WTC11 (cell line): ENCODE measurements around the gene ZSWIM6. TPM values are rescaled to one million over a fixed set of nuclear protein-coding genes. Genes with fewer than 3 reads are reported as not detected.

Experiments
- ATAC-seq: fragments of 200-7000 bp; cut with Tn5 transposase; 2 replicates; pipeline ENCODE4 v1.10.0; 2021; ENCODE audit warnings: mild to moderate bottlenecking, moderate library complexity
- CTCF ChIA-PET: fragments of 300-600 bp; sonication (Branson Sonifier 250); formaldehyde crosslinking; loops from one replicate; lab custom pipeline; 2021; ENCODE audit warnings: antibody characterized with exemption; lab: Charles Lee
- POLR2A ChIA-PET: fragments of 350-600 bp; sonication (Branson Sonifier 250); formaldehyde crosslinking; loops from one replicate; lab custom pipeline; 2021; ENCODE audit warnings: antibody characterized with exemption; lab: Charles Lee
- DNase-seq: peaks from one replicate; pipeline ENCODE4 v3.0.0; 2021; ENCODE audit warnings: low spot score
- H3K27ac Mint-ChIP-seq: 2 replicates; pipeline ENCODE4 v1.8.0; 2021; ENCODE audit warnings: mixed read lengths
- H3K27me3 Mint-ChIP-seq: 2 replicates; pipeline ENCODE4 v1.8.0; 2021; ENCODE audit warnings: low read depth, mild to moderate bottlenecking, moderate library complexity, mixed read lengths
- H3K36me3 Mint-ChIP-seq: 2 replicates; pipeline ENCODE4 v1.8.0; 2021; ENCODE audit warnings: mixed read lengths
- H3K4me1 Mint-ChIP-seq: 2 replicates; pipeline ENCODE4 v1.8.0; 2022; ENCODE audit warnings: mixed read lengths
- H3K4me3 Mint-ChIP-seq: 2 replicates; pipeline ENCODE4 v1.8.0; 2021; ENCODE audit warnings: mild to moderate bottlenecking, moderate library complexity, mixed read lengths
- H3K9me3 Mint-ChIP-seq: 2 replicates; pipeline ENCODE4 v1.8.0; 2021; ENCODE audit warnings: mixed read lengths
- AFF4 ChIP-seq: sonication (generic); formaldehyde crosslinking; IDR thresholded peaks from 2 replicates; pipeline ENCODE4 v1.8.1; 2023; ENCODE audit warnings: mild to moderate bottlenecking, missing genetic modification reagents, borderline replicate concordance
- CREM ChIP-seq: sonication (generic); formaldehyde crosslinking; IDR thresholded peaks from 2 replicates; pipeline ENCODE4 v1.8.1; 2022; ENCODE audit warnings: mild to moderate bottlenecking, missing genetic modification reagents, moderate library complexity
- CTCF ChIP-seq: fragments of 200-600 bp; IDR thresholded peaks from 2 replicates; pipeline ENCODE4 v1.8.0; 2022; ENCODE audit warnings: antibody characterized with exemption
- ESRRA ChIP-seq: sonication (generic); formaldehyde crosslinking; IDR thresholded peaks from 2 replicates; pipeline ENCODE4 v1.8.1; 2022; ENCODE audit warnings: mild to moderate bottlenecking, missing genetic modification reagents, borderline replicate concordance
- ETV6 ChIP-seq: sonication (generic); formaldehyde crosslinking; IDR thresholded peaks from 2 replicates; pipeline ENCODE4 v1.8.1; 2022; ENCODE audit warnings: mild to moderate bottlenecking, missing genetic modification reagents
- GABPB1 ChIP-seq: sonication (generic); formaldehyde crosslinking; IDR thresholded peaks from 2 replicates; pipeline ENCODE4 v1.8.1; 2023; ENCODE audit warnings: mild to moderate bottlenecking, missing genetic modification reagents
- JAZF1 ChIP-seq: fragments of 250-450 bp; sonication (Bioruptor Pico); IDR thresholded peaks from 2 replicates; pipeline ENCODE4 v1.9.0; 2021; ENCODE audit warnings: moderate library complexity, mild to moderate bottlenecking, inconsistent platforms
- NR1H2 ChIP-seq: sonication (generic); formaldehyde crosslinking; IDR thresholded peaks from 2 replicates; pipeline ENCODE4 v1.9.0; 2021; ENCODE audit warnings: mild to moderate bottlenecking, moderate library complexity, missing genetic modification reagents
- RELA ChIP-seq: sonication (generic); formaldehyde crosslinking; IDR thresholded peaks from 2 replicates; pipeline ENCODE4 v1.8.1; 2022; ENCODE audit warnings: missing genetic modification reagents, mild to moderate bottlenecking, borderline replicate concordance
- RORB ChIP-seq: fragments of 250-450 bp; sonication (Bioruptor Pico); IDR thresholded peaks from 2 replicates; pipeline ENCODE4 v1.9.0; 2021; ENCODE audit warnings: mild to moderate bottlenecking
- SMAD3 ChIP-seq: sonication (generic); formaldehyde crosslinking; IDR thresholded peaks from 2 replicates; pipeline ENCODE4 v1.8.0; 2022; ENCODE audit warnings: missing genetic modification reagents, mild to moderate bottlenecking, borderline replicate concordance
- TEAD1 ChIP-seq: sonication (generic); formaldehyde crosslinking; IDR thresholded peaks from 2 replicates; pipeline ENCODE4 v1.8.0; 2022; ENCODE audit warnings: mild to moderate bottlenecking, missing genetic modification reagents
- ZNF396 ChIP-seq: fragments of 250-450 bp; sonication (Bioruptor Pico); IDR thresholded peaks from 2 replicates; pipeline ENCODE4 v1.8.0; 2021; ENCODE audit warnings: mild to moderate bottlenecking, moderate library complexity, borderline replicate concordance
- ZNF423 ChIP-seq: fragments of 250-450 bp; sonication (Bioruptor Pico); IDR thresholded peaks from 2 replicates; pipeline ENCODE4 v2.1.2; 2022; ENCODE audit warnings: mild to moderate bottlenecking, moderate library complexity
- ZNF425 ChIP-seq: fragments of 250-450 bp; sonication (Bioruptor Pico); conservative IDR thresholded peaks from 2 replicates; pipeline ENCODE4 v1.9.0; 2021; ENCODE audit warnings: mild to moderate bottlenecking
- total RNA-seq: library from RNA; stranded (reverse); gene quantifications from 3 replicates; pipeline ENCODE4 v1.2.3, GENCODE V29; 2021
- TF ChIP-seq, protein P1 (sequence below): sonication (generic); formaldehyde crosslinking; IDR thresholded peaks from 2 replicates; pipeline ENCODE4 v1.8.0; 2022; ENCODE audit warnings: missing genetic modification reagents
- TF ChIP-seq, protein P2 (sequence below): fragments of 250-450 bp; sonication (Bioruptor Pico); IDR thresholded peaks from 2 replicates; pipeline ENCODE4 v1.9.0; 2021; ENCODE audit warnings: mild to moderate bottlenecking
- TF ChIP-seq, protein P3 (sequence below): sonication (generic); formaldehyde crosslinking; IDR thresholded peaks from 2 replicates; pipeline ENCODE4 v1.8.1; 2022; ENCODE audit warnings: missing genetic modification reagents, borderline replicate concordance
- TF ChIP-seq, protein P4 (sequence below): sonication (generic); formaldehyde crosslinking; IDR thresholded peaks from 2 replicates; pipeline ENCODE4 v1.8.1; 2023; ENCODE audit warnings: mild to moderate bottlenecking, missing genetic modification reagents, moderate library complexity

The ZSWIM6 gene
- total RNA-seq, 1 experiment from 2014 or later: 12.5 TPM

DNA sequence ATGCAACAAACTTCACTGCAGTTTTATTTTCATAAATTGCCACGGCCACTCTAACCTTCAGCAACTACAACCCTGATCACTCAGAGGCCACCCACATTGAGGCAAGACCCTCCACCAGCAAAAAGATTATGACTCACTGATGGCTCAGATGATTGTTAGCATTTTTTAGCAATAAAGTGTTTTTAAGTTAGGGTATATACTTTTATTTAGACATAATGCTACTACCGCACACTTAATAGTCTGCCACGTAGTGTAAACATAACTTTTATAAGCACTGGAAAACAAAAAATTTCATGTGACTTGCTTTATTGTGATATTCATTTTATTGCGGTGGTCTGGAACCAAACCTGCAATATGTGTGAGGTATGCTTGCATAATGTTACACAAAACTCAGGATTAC, 257.9 kb downstream of the ZSWIM6 start:
- ChIA-PET POLR2A (no interaction called here), CTCF (no interaction called here)
- no peak overlapping the region for H3K4me3 Mint-ChIP-seq
- H3K36me3 Mint-ChIP-seq: no peaks in the 10 kb centered on the region
- TF ChIP-seq, protein P1, sequence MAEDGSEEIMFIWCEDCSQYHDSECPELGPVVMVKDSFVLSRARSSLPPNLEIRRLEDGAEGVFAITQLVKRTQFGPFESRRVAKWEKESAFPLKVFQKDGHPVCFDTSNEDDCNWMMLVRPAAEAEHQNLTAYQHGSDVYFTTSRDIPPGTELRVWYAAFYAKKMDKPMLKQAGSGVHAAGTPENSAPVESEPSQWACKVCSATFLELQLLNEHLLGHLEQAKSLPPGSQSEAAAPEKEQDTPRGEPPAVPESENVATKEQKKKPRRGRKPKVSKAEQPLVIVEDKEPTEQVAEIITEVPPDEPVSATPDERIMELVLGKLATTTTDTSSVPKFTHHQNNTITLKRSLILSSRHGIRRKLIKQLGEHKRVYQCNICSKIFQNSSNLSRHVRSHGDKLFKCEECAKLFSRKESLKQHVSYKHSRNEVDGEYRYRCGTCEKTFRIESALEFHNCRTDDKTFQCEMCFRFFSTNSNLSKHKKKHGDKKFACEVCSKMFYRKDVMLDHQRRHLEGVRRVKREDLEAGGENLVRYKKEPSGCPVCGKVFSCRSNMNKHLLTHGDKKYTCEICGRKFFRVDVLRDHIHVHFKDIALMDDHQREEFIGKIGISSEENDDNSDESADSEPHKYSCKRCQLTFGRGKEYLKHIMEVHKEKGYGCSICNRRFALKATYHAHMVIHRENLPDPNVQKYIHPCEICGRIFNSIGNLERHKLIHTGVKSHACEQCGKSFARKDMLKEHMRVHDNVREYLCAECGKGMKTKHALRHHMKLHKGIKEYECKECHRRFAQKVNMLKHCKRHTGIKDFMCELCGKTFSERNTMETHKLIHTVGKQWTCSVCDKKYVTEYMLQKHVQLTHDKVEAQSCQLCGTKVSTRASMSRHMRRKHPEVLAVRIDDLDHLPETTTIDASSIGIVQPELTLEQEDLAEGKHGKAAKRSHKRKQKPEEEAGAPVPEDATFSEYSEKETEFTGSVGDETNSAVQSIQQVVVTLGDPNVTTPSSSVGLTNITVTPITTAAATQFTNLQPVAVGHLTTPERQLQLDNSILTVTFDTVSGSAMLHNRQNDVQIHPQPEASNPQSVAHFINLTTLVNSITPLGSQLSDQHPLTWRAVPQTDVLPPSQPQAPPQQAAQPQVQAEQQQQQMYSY: no peak
- TF ChIP-seq AFF4 (no peak), SMAD3 (CRISPR knock-in tag) (no peak), NR1H2 (no peak), TEAD1 (CRISPR knock-in tag) (no peak), ZNF396 (CRISPR knock-in tag) (no peak), CTCF (no peak)
- no peak overlapping the region for H3K27ac Mint-ChIP-seq
- H3K9me3 Mint-ChIP-seq: peaks cover 16% of the 10 kb centered on the region
- DNase-seq (no peak), ATAC-seq (no peak)
- H3K4me1 Mint-ChIP-seq: no peaks in the 10 kb centered on the region
- no peaks in the 10 kb centered on the region; the same call in 1 of the 2 replicates for H3K27me3 Mint-ChIP-seq

DNA sequence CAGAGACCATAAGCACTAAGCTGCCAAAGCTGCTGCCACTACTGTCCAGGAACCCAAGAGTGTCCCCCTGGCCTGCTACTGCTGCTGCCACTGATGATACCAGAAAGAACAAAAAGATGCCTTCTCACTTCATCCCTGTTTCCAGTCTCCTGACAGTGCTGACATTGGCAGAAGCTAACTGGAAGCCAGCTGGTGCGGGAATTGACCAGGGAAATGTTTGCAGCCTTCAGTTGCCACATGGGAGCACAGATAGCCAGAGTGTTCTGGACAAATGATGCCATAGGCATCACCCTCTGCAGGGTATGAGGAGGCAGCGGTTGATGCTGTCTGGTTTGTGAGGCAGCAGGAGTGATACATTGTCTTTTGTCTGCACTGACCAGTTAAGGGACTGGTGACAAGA, 258.4 kb downstream of the ZSWIM6 start:
- ChIA-PET CTCF (interaction anchor here (0.6 kb wide), 1 partner anchor 287 kb away, joined by 3 read pairs; no protein-coding TSS in a partner anchor), POLR2A (no interaction called here)
- no peaks in the 10 kb centered on the region for H3K36me3 Mint-ChIP-seq
- H3K4me3 Mint-ChIP-seq: no peak overlapping the region
- peaks cover 16% of the 10 kb centered on the region for H3K9me3 Mint-ChIP-seq
- DNase-seq: no peak
- no peak overlapping the region for H3K27ac Mint-ChIP-seq
- no peak for ATAC-seq
- H3K27me3 Mint-ChIP-seq: no peaks in the 10 kb centered on the region; the same call in 1 of the 2 replicates
- no peaks in the 10 kb centered on the region for H3K4me1 Mint-ChIP-seq
- TF ChIP-seq CREM (CRISPR knock-in tag): no peak
- no peak for TF ChIP-seq GABPB1 (CRISPR knock-in tag)
- no peak for TF ChIP-seq ETV6 (CRISPR knock-in tag)
- TF ChIP-seq RORB (CRISPR knock-in tag): no peak
- TF ChIP-seq TEAD1 (CRISPR knock-in tag): no peak
- TF ChIP-seq JAZF1 (CRISPR knock-in tag): no peak
- no peak for TF ChIP-seq ZNF425 (CRISPR knock-in tag)
- TF ChIP-seq, protein P2, sequence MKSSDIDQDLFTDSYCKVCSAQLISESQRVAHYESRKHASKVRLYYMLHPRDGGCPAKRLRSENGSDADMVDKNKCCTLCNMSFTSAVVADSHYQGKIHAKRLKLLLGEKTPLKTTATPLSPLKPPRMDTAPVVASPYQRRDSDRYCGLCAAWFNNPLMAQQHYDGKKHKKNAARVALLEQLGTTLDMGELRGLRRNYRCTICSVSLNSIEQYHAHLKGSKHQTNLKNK (CRISPR knock-in tag): no peak
- TF ChIP-seq, protein P3, sequence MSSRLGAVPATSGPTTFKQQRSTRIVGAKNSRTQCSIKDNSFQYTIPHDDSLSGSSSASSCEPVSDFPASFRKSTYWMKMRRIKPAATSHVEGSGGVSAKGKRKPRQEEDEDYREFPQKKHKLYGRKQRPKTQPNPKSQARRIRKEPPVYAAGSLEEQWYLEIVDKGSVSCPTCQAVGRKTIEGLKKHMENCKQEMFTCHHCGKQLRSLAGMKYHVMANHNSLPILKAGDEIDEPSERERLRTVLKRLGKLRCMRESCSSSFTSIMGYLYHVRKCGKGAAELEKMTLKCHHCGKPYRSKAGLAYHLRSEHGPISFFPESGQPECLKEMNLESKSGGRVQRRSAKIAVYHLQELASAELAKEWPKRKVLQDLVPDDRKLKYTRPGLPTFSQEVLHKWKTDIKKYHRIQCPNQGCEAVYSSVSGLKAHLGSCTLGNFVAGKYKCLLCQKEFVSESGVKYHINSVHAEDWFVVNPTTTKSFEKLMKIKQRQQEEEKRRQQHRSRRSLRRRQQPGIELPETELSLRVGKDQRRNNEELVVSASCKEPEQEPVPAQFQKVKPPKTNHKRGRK: no peak
- TF ChIP-seq ZNF423: no peak
- TF ChIP-seq RELA (CRISPR knock-in tag): no peak
- TF ChIP-seq SMAD3 (CRISPR knock-in tag): no peak
- TF ChIP-seq, protein P4, sequence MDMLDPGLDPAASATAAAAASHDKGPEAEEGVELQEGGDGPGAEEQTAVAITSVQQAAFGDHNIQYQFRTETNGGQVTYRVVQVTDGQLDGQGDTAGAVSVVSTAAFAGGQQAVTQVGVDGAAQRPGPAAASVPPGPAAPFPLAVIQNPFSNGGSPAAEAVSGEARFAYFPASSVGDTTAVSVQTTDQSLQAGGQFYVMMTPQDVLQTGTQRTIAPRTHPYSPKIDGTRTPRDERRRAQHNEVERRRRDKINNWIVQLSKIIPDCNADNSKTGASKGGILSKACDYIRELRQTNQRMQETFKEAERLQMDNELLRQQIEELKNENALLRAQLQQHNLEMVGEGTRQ (CRISPR knock-in tag): no peak
- no peak for TF ChIP-seq ESRRA
